KOPT-K1 (cell line): ENCODE results near the gene PSMB7.

Experiments
- H3K27ac ChIP-seq: fragments of 200-600 bp; sonication (generic); 2 replicates; pipeline ENCODE4 v1.5.1; 2016; ENCODE audit warnings: antibody characterized with exemption, mild to moderate bottlenecking, low read depth, low read length; ENCODE audit not compliant: poor library complexity, severe bottlenecking
- H3K36me3 ChIP-seq: fragments of 200-600 bp; sonication (generic); 2 replicates; pipeline ENCODE4 v1.5.1; 2017; ENCODE audit warnings: antibody characterized with exemption, mild to moderate bottlenecking, low read length, moderate library complexity; ENCODE audit not compliant: insufficient read depth
- H3K9me3 ChIP-seq: fragments of 200-600 bp; sonication (generic); 2 replicates; pipeline ENCODE4 v1.5.1; 2017; ENCODE audit warnings: antibody characterized with exemption, low read length, mild to moderate bottlenecking; ENCODE audit not compliant: insufficient read depth, poor library complexity, severe bottlenecking

The PSMB7 gene

GRCh38 chr9:124450241-124450924 lies 35.1 kb upstream of the PSMB7 start, which contains the start of gene ADGRD2:
Gene ADGRD2, plus strand, starts transcription at chr9:124450451. Its CDS starts 1,216 bp downstream, at chr9:124451667.
- Histone ChIP-seq H3K27ac (no peak within 1 kb of the TSS), H3K36me3 (no peaks in the 10 kb centered on the region), H3K9me3 (no peaks in the 10 kb centered on the region)

GRCh38 chr9:124449381-124450151 lies 34.3 kb upstream of the PSMB7 start:
- H3K27ac ChIP-seq = no peak overlapping the region
- no peaks in the 10 kb centered on the region for H3K36me3 ChIP-seq
- H3K9me3 ChIP-seq = no peaks in the 10 kb centered on the region

GRCh38 chr9:124448019-124448418 lies 32.8 kb upstream of the PSMB7 start:
- no peak overlapping the region for H3K27ac ChIP-seq
- H3K36me3 ChIP-seq = no peaks in the 10 kb centered on the region
- no peaks in the 10 kb centered on the region for H3K9me3 ChIP-seq

GRCh38 chr9:124447297-124447661 lies 32.0 kb upstream of the PSMB7 start:
- no peak overlapping the region for H3K27ac ChIP-seq
- no peaks in the 10 kb centered on the region for H3K9me3 ChIP-seq
- no peaks in the 10 kb centered on the region for H3K36me3 ChIP-seq

GRCh38 chr9:124444166-124444565 lies 28.9 kb upstream of the PSMB7 start:
- Histone ChIP-seq H3K36me3 (no peaks in the 10 kb centered on the region), H3K27ac (no peak overlapping the region), H3K9me3 (no peaks in the 10 kb centered on the region)

GRCh38 chr9:124443625-124444024 lies 28.4 kb upstream of the PSMB7 start:
- Histone ChIP-seq H3K36me3 (no peaks in the 10 kb centered on the region), H3K9me3 (no peaks in the 10 kb centered on the region), H3K27ac (no peak overlapping the region)

GRCh38 chr9:124442826-124443225 lies 27.6 kb upstream of the PSMB7 start:
- Histone ChIP-seq H3K27ac (no peak overlapping the region), H3K36me3 (no peaks in the 10 kb centered on the region), H3K9me3 (no peaks in the 10 kb centered on the region)

- H3K36me3 ChIP-seq = no peaks in the 10 kb centered on the region
- no peak overlapping the region for H3K27ac ChIP-seq
- no peaks in the 10 kb centered on the region for H3K9me3 ChIP-seq
These were observed 27.1 kb upstream of the PSMB7 start for GRCh38 chr9:124442379-124442778.

GRCh38 chr9:124441291-124441690 lies 26.0 kb upstream of the PSMB7 start:
- Histone ChIP-seq H3K9me3 (no peaks in the 10 kb centered on the region), H3K36me3 (no peaks in the 10 kb centered on the region), H3K27ac (no peak overlapping the region)

GRCh38 chr9:124440786-124441185 lies 25.5 kb upstream of the PSMB7 start:
- Histone ChIP-seq H3K9me3 (no peaks in the 10 kb centered on the region), H3K36me3 (no peaks in the 10 kb centered on the region), H3K27ac (no peak overlapping the region)

- Histone ChIP-seq H3K36me3 (no peaks in the 10 kb centered on the region), H3K9me3 (no peaks in the 10 kb centered on the region), H3K27ac (no peak overlapping the region)
These were observed 24.5 kb upstream of the PSMB7 start for GRCh38 chr9:124439686-124440243.

GRCh38 chr9:124439086-124439485 lies 23.8 kb upstream of the PSMB7 start:
- H3K9me3 ChIP-seq = no peaks in the 10 kb centered on the region
- H3K36me3 ChIP-seq = no peaks in the 10 kb centered on the region
- no peak overlapping the region for H3K27ac ChIP-seq

GRCh38 chr9:124438091-124438490 lies 22.8 kb upstream of the PSMB7 start:
- Histone ChIP-seq H3K9me3 (no peaks in the 10 kb centered on the region), H3K36me3 (no peaks in the 10 kb centered on the region), H3K27ac (no peak overlapping the region)

GRCh38 chr9:124437086-124437485 lies 21.8 kb upstream of the PSMB7 start:
- no peak overlapping the region for H3K27ac ChIP-seq

GRCh38 chr9:124436320-124436719 lies 21.1 kb upstream of the PSMB7 start:
- H3K27ac ChIP-seq = no peak overlapping the region
- H3K36me3 ChIP-seq = no peaks in the 10 kb centered on the region
- H3K9me3 ChIP-seq = no peaks in the 10 kb centered on the region

More at GRCh38 chr9:124437086-124437485, 21.8 kb upstream of the PSMB7 start:
- Histone ChIP-seq H3K9me3 (no peaks in the 10 kb centered on the region), H3K36me3 (no peaks in the 10 kb centered on the region)

GRCh38 chr9:124429530-124429867 lies 14.3 kb upstream of the PSMB7 start:
- Histone ChIP-seq H3K27ac (no peak overlapping the region), H3K9me3 (no peaks in the 10 kb centered on the region), H3K36me3 (no peaks in the 10 kb centered on the region)
